ENCODE data around the gene INHBB. TPM values are rescaled to one million over a fixed set of nuclear protein-coding genes. Genes with fewer than 3 reads are reported as not detected.

INHBB gene
- total and polyA plus RNA-seq, 9 of the 15 experiments (the other 6 are each of a cell fraction or from before 2014, with no cell fraction given): not detected

GRCh38 chr2:120341977-120342376 is 4.0 kb upstream of the INHBB start:
- peaks cover 21 to 52% of the 10 kb centered on the region in 2 experiments; a peak in 4 of 5 replicates for H3K27me3 ChIP-seq (ENCODE audit: control insufficient read depth in 2 of 2, insufficient read depth in 2 of 2, low read length in 2 of 2)

More at GRCh38 chr2:120341977-120342376, 4.0 kb upstream of the INHBB start:
- no peak overlapping the region for H3K9ac ChIP-seq (ENCODE audit: insufficient read depth in 1 of 2, low read depth in 2 of 2, low read length in 2 of 2)
- H3K79me2 ChIP-seq (ENCODE audit: control insufficient read depth, insufficient read depth, low read length): no peaks in the 10 kb centered on the region
- no peaks in the 10 kb centered on the region for H3K9me3 ChIP-seq (replicated peaks; ENCODE audit: control insufficient read depth, insufficient read depth, low read depth, low read length)
- intact Hi-C loops (cut with micrococcal nuclease): loop anchor here (2.0 to 5.0 kb wide), 3 partner anchors 115 to 339 kb away; no protein-coding TSS in a partner anchor
- no peak overlapping the region for H3K27ac ChIP-seq (ENCODE audit: extremely low read depth, low read depth, low read length)
- no peak for DNase-seq (ENCODE audit: extremely low read depth in 1 of 4, low spot score in 3 of 4)
- H3K4me3 ChIP-seq: no peak overlapping the region
- no peak overlapping the region for H2AFZ ChIP-seq (ENCODE audit: low read depth, low read length)
- TF ChIP-seq ZNF407 (IDR thresholded peaks at IDR 0.05; ENCODE audit: low read depth) (no peak), ELK3 (CRISPR knock-in tag; IDR thresholded peaks at IDR 0.05) (no peak), BRD4 (IDR thresholded peaks at IDR 0.05) (no peak)
- ChIA-PET CTCF (ENCODE audit: low intra/inter-chr PET ratio) (no interaction called here), POLR2A (interaction anchor here (0.6 kb wide), 1 partner anchor 114 kb away, joined by 3 read pairs; no protein-coding TSS in a partner anchor)
- in situ Hi-C loops (cut with MboI): loop anchor here (10.0 kb wide), 1 partner anchor 333 kb away; no protein-coding TSS in a partner anchor
- BruUV-seq (replicated peaks): no TSS peak
- H3K36me3 ChIP-seq (ENCODE audit: control insufficient read depth, insufficient read depth, low read length): no peaks in the 10 kb centered on the region
- no peak for FAIRE-seq
- ATAC-seq: no peak
- H3K4me2 ChIP-seq (ENCODE audit: insufficient read depth, low read length): no peak overlapping the region
- H3K9me1 ChIP-seq (ENCODE audit: control insufficient read depth, insufficient read depth, low read length): no peaks in the 10 kb centered on the region
- peaks cover 0 to 7% of the 10 kb centered on the region in 2 experiments; a peak in 2 of 5 replicates for H3K4me1 ChIP-seq (replicated peaks in 1 of 2; ENCODE audit: control insufficient read depth in 2 of 2, insufficient read depth in 2 of 2, low read length in 2 of 2)
- WGBS (ENCODE audit: insufficient coverage, low coverage, missing lambda C conversion rate): 2% methylated on average over 6 of the region's 7 CpGs
- peaks cover 12% of the 10 kb centered on the region for H4K20me1 ChIP-seq (replicated peaks; ENCODE audit: control insufficient read depth, insufficient read depth, low read length)

Measured in K562 (cell line).